DND-41 (cell line): ENCODE data around the gene NCAPH2.

Source experiments
- CTCF ChIP-seq: IDR thresholded peaks from 2 replicates; pipeline ENCODE4 v1.5.1; 2012; ENCODE audit warnings: borderline replicate concordance, low read length, moderate library complexity, mild to moderate bottlenecking; ENCODE audit not compliant: poor library complexity, severe bottlenecking; ENCODE audit errors: extremely low read depth
- EZH2 ChIP-seq: IDR thresholded peaks from 3 replicates; pipeline ENCODE4 v1.6.1; 2012; ENCODE audit warnings: borderline replicate concordance, low read depth, mild to moderate bottlenecking, moderate library complexity, low read length, inconsistent platforms; ENCODE audit not compliant: severe bottlenecking

- TF ChIP-seq CTCF, result no peak
- no peak for TF ChIP-seq EZH2
Measured at GRCh38 chr22:50497093-50497492, 10.9 kb upstream of the NCAPH2 start.
